ENCODE results near the gene XKR8. TPM values are rescaled to one million over a fixed set of nuclear protein-coding genes. Genes with fewer than 3 reads are reported as not detected.
"Not testable (repeated sequence)": the region's sequence is repeated elsewhere in the genome, so short reads cannot be mapped to it uniquely, and the experiment has no call there.

The XKR8 gene
- polyA plus RNA-seq, 2 donors: 2.8 to 4.2 TPM

DNA sequence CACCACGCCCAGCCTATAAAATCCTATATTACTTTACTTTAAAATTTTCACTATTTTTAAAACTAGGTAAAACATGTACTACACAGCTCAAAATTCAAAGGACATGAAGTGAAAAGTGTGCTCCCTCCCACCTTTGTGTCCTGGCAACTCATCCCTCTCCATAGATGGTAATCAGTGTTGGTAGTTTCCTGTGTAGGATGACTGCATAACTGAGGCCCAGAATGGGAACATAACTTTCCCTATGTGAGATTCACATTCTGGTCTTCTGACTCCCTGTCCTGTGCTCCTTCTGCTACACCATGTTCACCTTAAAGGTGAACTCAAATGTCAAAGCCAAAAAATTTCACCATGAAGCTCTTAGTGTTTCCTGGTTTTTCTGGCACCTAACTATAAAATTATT lies 39.3 kb downstream of the XKR8 start:
- 96 to 98% methylated on average over 1 of the region's 1 CpG for WGBS, 2 donors
- Histone ChIP-seq H3K9me3 (ENCODE audit: control insufficient read depth in 2 of 2, insufficient read depth in 1 of 2, low read depth in 1 of 2, low read length in 1 of 2) (no peaks in the 10 kb centered on the region), H3K27me3 (ENCODE audit: control insufficient read depth in 1 of 2, insufficient read depth in 2 of 2, low read length in 2 of 2) (no peaks in the 10 kb centered on the region), H3K36me3 (ENCODE audit: control insufficient read depth in 2 of 2, insufficient read depth in 2 of 2, low read length in 1 of 2) (peaks cover 8 to 13% of the 10 kb centered on the region in 2 donors), H3K4me1 (ENCODE audit: control insufficient read depth in 2 of 2, insufficient read depth in 2 of 2, low read length in 1 of 2) (no peaks in the 10 kb centered on the region), H3K4me3 (ENCODE audit: low read depth in 1 of 2, low read length in 2 of 2) (no peak overlapping the region), H3K27ac (ENCODE audit: low read depth in 2 of 2, low read length in 1 of 2) (no peak overlapping the region)

DNA sequence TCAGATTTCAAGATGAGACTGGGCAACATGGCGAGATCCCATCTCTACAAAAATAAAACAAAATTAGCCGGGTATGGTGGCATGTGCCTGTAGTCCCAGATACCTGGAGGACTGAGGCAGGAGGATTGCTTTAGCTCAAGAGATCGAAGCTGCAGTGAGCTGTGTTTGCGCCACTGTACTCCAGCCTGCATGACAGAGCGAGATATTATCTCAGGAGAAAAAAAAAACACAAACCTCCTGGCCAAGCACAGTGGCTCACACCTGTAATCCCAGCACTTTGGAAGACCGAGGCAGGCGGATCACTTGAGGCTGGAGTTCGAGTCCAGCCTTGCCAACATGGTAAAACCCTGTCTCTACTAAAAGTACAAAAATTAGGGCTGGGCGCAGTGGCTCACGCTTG lies 42.8 kb downstream of the XKR8 start:
- Histone ChIP-seq H3K9me3 (ENCODE audit: control insufficient read depth in 2 of 2, insufficient read depth in 1 of 2, low read depth in 1 of 2, low read length in 1 of 2) (no peaks in the 10 kb centered on the region), H3K36me3 (ENCODE audit: control insufficient read depth in 2 of 2, insufficient read depth in 2 of 2, low read length in 1 of 2) (peaks cover 3 to 8% of the 10 kb centered on the region in 2 donors), H3K4me1 (ENCODE audit: control insufficient read depth in 2 of 2, insufficient read depth in 2 of 2, low read length in 1 of 2) (no peaks in the 10 kb centered on the region), H3K27ac (ENCODE audit: low read depth in 2 of 2, low read length in 1 of 2) (no peak overlapping the region), H3K4me3 (ENCODE audit: low read depth in 1 of 2, low read length in 2 of 2) (no peak overlapping the region), H3K27me3 (ENCODE audit: control insufficient read depth in 1 of 2, insufficient read depth in 2 of 2, low read length in 2 of 2) (no peaks in the 10 kb centered on the region)
- WGBS, 2 donors: 96 to 100% methylated on average over 10 of the region's 10 CpGs

DNA sequence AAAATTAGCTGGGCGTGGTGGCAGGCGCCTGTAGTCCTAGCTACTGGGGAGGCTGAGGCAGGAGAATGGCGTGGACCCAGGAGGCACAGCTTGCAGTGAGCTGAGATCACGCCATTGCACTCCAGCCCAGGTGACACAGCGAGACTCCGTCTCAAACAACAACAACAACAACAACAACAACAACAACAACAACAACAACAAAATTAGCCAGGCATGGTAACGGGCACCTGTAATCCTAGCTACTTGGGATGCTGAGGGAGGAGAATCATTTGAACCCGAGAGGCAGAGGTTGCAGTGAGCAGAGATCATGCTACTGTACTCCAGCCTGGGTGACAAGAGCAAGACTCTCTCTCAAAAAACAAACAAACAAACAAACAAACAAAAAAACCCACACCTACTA lies 43.3 kb downstream of the XKR8 start:
- not testable (repeated sequence) for H3K27ac ChIP-seq (ENCODE audit: low read depth in 2 of 2, low read length in 1 of 2); H3K4me1 ChIP-seq (ENCODE audit: control insufficient read depth in 2 of 2, insufficient read depth in 2 of 2, low read length in 1 of 2); H3K27me3 ChIP-seq (ENCODE audit: control insufficient read depth in 1 of 2, insufficient read depth in 2 of 2, low read length in 2 of 2); H3K9me3 ChIP-seq (ENCODE audit: control insufficient read depth in 2 of 2, insufficient read depth in 1 of 2, low read depth in 1 of 2, low read length in 1 of 2); H3K4me3 ChIP-seq (ENCODE audit: low read depth in 1 of 2, low read length in 2 of 2); H3K36me3 ChIP-seq (ENCODE audit: control insufficient read depth in 2 of 2, insufficient read depth in 2 of 2, low read length in 1 of 2)
- WGBS, 2 donors: 97% methylated on average over 7 to 8 of the region's 8 CpGs

DNA sequence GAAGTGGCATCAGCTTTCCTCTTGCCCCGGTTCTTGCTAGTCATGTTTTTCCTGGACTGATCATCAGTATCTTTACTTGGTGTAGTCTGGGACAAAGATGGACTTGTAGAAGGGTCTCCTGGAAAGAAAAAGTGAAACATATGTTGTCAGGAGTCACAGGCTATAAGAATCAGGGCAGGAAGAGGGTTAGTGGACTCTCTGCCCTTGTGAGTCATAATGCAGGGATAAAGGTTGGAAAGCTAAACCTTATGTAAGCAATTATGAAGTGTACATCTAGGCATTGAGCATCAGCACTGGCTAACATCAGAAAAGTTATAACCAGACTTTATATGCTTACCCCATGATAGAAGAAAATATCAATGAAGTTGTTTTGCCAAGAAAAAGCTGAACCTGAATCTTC lies 51.2 kb downstream of the XKR8 start:
- 85 to 92% methylated on average over 1 of the region's 1 CpG for WGBS, 2 donors
- H3K4me1 ChIP-seq (ENCODE audit: control insufficient read depth in 2 of 2, insufficient read depth in 2 of 2, low read length in 1 of 2): no peaks in the 10 kb centered on the region
- H3K4me3 ChIP-seq (ENCODE audit: low read depth in 1 of 2, low read length in 2 of 2): no peak overlapping the region
- no peak overlapping the region for H3K27ac ChIP-seq (ENCODE audit: low read depth in 2 of 2, low read length in 1 of 2)
- H3K36me3 ChIP-seq (ENCODE audit: control insufficient read depth in 2 of 2, insufficient read depth in 2 of 2, low read length in 1 of 2): peaks cover 1 to 5% of the 10 kb centered on the region in 2 donors
- H3K27me3 ChIP-seq (ENCODE audit: control insufficient read depth in 1 of 2, insufficient read depth in 2 of 2, low read length in 2 of 2): no peaks in the 10 kb centered on the region
- H3K9me3 ChIP-seq (ENCODE audit: control insufficient read depth in 2 of 2, insufficient read depth in 1 of 2, low read depth in 1 of 2, low read length in 1 of 2): no peaks in the 10 kb centered on the region

Other genes with a start within 250 kb of the XKR8 start
- 1 to 10 TPM; 3.5 to 4.2 TPM for gene FAM76A, start 234.0 kb upstream of the XKR8 start, polyA plus RNA-seq
- 10 to 100 TPM; 23.7 to 27.5 TPM for gene STX12, start 186.8 kb upstream of the XKR8 start, polyA plus RNA-seq
- gene PPP1R8, start 129.2 kb upstream of the XKR8 start, polyA plus RNA-seq: 10 to 100 TPM; 15.5 to 27.2 TPM
- gene THEMIS2, start 87.4 kb upstream of the XKR8 start, polyA plus RNA-seq: 1 to 10 TPM; 2.5 to 2.7 TPM
- 10 to 100 TPM; 13.7 to 22.4 TPM for gene RPA2, start 45.4 kb upstream of the XKR8 start, polyA plus RNA-seq
- under 1 TPM; 0.59 to 0.98 TPM for gene SMPDL3B, start 25.0 kb upstream of the XKR8 start, polyA plus RNA-seq
- gene EYA3, start 128.6 kb downstream of the XKR8 start, polyA plus RNA-seq: 1 to 10 TPM; 6.3 to 7.3 TPM
- gene PTAFR, start 216.7 kb downstream of the XKR8 start, polyA plus RNA-seq: 1 to 10 TPM; 2.4 to 3.1 TPM

All from esophagus (tissue), 2 donors.